ENCODE data around the gene SPANXB1. TPM values are rescaled to one million over a fixed set of nuclear protein-coding genes. Genes with fewer than 3 reads are reported as not detected.
"Not testable (repeated sequence)": the region's sequence is repeated elsewhere in the genome, so short reads cannot be mapped to it uniquely, and the experiment has no call there.

Gene SPANXB1
- total RNA-seq (2021) = not detected in 2 replicates
- long read RNA-seq = 0 reads

GRCh38 chrX:141002568-141002967 is at the start of gene SPANXB1:
TSS of gene SPANXB1 (plus strand) at chrX:141002594. CDS start at chrX:141002694, 100 bp downstream.
- not testable (repeated sequence) for H3K79me1 ChIP-seq (ENCODE audit: insufficient read depth, low read depth, low read length, poor library complexity, severe bottlenecking); H3K23ac ChIP-seq (ENCODE audit: insufficient read length, low read depth, low read length); H2BK120ac ChIP-seq (ENCODE audit: low read depth, low read length, poor library complexity, severe bottlenecking); H3K4me1 Mint-ChIP-seq; H3K4me2 ChIP-seq (ENCODE audit: insufficient read depth, insufficient read length, low read length); H3K56ac ChIP-seq (ENCODE audit: insufficient read length, low read depth, low read length); H2BK12ac ChIP-seq (ENCODE audit: insufficient read length, low read depth, low read length); H3K27ac ChIP-seq (ENCODE audit: insufficient read length, low read depth, low read length); H3K18ac ChIP-seq (ENCODE audit: insufficient read length, low read depth, low read length); H2BK5ac ChIP-seq (ENCODE audit: insufficient read length, low read length); H3K23me2 ChIP-seq (ENCODE audit: insufficient read length, low read depth, low read length, poor library complexity, severe bottlenecking); H4K20me1 ChIP-seq (ENCODE audit: control insufficient read depth, insufficient read depth, insufficient read length); H3K27me3 ChIP-seq (ENCODE audit: insufficient read depth, low read length); H3K27ac Mint-ChIP-seq; H4K91ac ChIP-seq (ENCODE audit: insufficient read length, low read depth, low read length); H3K9ac ChIP-seq (ENCODE audit: extremely low read depth, insufficient read length, low read length); H4K5ac ChIP-seq (ENCODE audit: insufficient read length, low read depth, low read length); H3K14ac ChIP-seq (ENCODE audit: insufficient read depth, low read length); H3K4me1 ChIP-seq (ENCODE audit: insufficient read depth, low read length); H3K4me3 Mint-ChIP-seq; H3K36me3 Mint-ChIP-seq (ENCODE audit: insufficient read depth in 1 of 3, low read depth in 3 of 3); H3K79me2 ChIP-seq (ENCODE audit: insufficient read depth, low read length); H3K9me3 ChIP-seq (ENCODE audit: control insufficient read depth, low read depth, low read length); H2BK20ac ChIP-seq (ENCODE audit: low read depth, low read length, poor library complexity, severe bottlenecking); H2AFZ ChIP-seq (ENCODE audit: low read length); H2BK15ac ChIP-seq (ENCODE audit: low read depth, low read length); DNase-seq; H3K27me3 Mint-ChIP-seq (ENCODE audit: low read depth); H2AK5ac ChIP-seq (ENCODE audit: insufficient read length, low read length); H4K8ac ChIP-seq (replicated peaks; ENCODE audit: insufficient read length, low read depth, low read length); H3K4ac ChIP-seq (ENCODE audit: low read depth, low read length); H3T11ph ChIP-seq (ENCODE audit: low read length)
- WGBS (ENCODE audit: extremely low coverage, insufficient read length, low lambda C conversion rate) = no CpG with 5 or more reads among the region's 13 CpGs
- H3K9me3 Mint-ChIP-seq = peaks cover 15 to 18% of the 10 kb centered on the region in 2 experiments

Measured in H9 (cell line).